Activated CD4-positive, CD25-positive, alpha-beta regulatory T cell treated with anti-CD3 and anti-CD28 coated beads, Interleukin-2, amount 50 U/mL, for 24 hours (primary cell): ENCODE measurements around the gene MBLAC2.

ENCODE experiments used
- ATAC-seq, 2 donors: fragments of 150-1000 bp; cut with Tn5 transposase; one replicate each; pipeline ENCODE4 v1.10.0; 2021; ENCODE audit warnings: mild to moderate bottlenecking in 1 of 2, moderate library complexity in 1 of 2

MBLAC2 gene

GRCh38 chr5:90446961-90447360 lies 27.6 kb downstream of the MBLAC2 start:
- ATAC-seq: no peak

DNA sequence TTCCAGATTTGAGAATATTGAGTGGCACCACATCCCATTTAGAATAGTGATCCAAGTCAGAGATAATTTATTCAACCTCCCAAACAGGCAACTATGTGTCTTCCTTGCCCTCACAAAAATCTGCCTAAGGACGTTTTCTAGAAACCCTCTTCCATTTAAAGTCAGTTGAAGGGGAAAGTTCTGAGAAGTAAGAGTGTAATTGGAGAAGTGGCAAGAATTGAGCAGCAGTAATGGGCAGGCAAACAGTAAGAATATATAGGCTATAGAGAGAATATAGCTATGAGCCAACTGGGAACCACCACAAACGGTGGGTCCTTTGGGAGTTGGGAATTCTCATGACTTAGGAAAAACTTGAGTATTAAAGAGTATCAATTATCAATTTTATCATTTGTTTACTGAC lies 33.9 kb downstream of the MBLAC2 start:
- no peak for ATAC-seq

GRCh38 chr5:90438100-90438499 lies 36.5 kb downstream of the MBLAC2 start:
- ATAC-seq: no peak

DNA sequence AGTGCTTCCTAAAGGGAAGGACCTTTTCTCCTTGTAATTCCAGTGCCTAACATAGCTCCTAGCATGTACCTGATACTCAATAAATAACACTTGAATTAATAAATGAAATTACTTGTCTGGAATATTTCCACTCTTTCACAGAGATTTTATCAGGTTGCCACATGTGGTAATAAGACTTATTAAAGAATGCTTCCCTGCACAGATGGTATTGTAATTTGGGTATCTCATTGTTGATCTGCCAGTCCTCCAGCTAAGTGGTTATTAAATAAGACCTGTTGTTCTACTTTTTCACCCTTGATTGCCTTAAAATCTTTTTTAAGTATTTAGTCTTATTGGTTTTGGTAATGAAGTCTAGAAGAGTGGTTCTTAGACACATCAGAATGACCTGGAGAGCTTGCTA lies 36.9 kb downstream of the MBLAC2 start:
- no peak for ATAC-seq

- ATAC-seq: peak in 1 of 2 donors; percentile 43
Observed at GRCh38 chr5:90434116-90434714, 40.4 kb downstream of the MBLAC2 start.

DNA sequence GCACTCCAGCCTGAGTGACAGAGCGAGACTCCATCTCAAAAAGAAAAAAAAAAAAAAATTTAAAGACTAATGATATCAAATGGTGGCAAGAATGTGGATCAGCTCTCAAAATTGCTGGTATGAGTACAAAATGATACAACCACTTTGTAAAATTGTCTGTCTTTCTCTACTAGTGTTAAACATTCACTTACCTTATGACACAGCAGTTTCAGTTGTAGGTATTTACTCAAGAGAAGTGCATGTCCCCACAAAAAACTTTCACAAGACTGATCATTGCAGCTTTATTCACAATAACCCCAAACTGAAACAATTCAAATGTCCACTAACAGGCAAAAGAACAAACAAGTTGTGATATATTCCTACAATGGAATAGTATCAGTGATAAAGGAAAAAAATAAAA lies 50.3 kb downstream of the MBLAC2 start:
- no peak for ATAC-seq

DNA sequence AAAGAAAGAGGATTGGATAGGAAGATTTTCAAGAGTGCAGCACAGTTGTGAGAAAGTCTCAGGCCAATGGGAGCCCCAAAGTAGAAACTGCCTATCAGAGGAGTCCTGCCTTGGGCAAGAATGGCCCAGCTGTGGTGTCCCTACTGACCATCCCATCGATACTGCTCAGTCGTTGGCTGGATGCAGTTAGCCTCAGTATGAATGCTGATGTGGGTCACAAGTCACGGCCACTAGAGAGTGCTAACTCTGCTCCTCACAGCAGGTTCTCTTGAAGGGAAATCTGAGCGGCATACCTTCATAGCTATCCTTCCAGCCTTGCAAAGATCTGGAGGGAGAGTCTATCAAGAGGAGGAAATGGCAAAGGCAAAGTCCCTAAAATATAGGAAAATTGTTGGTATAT lies 53.4 kb downstream of the MBLAC2 start:
- no peak for ATAC-seq

DNA sequence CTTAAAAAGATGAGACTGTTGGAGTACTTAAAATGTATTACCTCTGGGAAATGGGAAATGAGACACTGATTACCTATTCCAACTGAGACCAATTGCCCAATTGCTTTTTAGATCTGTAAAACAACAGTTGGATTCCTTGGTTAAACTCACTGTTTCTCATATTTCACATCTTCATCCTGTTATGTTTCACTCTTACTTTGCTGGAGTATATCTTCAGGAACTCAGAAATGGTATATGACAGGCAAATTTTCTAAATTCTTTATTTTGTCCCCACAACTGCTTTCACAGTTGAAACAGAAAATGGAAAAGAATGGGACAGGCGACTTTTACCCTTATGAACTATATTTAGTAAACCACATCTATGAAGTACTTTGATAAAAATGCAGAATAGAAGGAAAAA lies 56.4 kb downstream of the MBLAC2 start:
- no peak for ATAC-seq

DNA sequence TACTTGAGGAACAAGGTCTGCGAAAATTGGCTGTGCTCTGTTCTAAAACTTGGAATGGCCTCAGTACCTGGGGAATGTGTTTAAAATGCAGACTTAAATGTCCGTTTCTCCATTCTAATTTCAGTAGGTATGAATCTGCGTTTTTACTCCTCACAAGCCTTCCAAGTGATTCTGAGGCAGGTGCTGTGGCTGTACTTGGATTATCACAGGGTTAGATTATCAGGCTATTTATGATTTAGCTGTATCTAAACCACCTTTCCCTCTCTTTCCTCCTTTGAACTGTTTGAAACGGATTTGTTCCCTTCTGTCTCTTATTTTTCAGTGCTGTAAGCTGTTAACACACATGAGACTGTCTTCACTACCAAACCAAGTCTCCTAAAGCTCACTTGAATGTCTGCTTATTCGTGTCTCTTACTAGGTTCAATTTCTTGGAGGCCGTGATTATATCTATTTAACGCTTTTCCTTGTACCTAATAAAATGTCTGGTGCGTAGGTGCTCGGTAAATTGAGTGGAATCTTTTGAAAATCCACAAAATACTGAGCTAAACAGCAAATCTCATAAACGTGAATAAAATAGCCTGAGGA lies 64.3 kb downstream of the MBLAC2 start:
- no peak for ATAC-seq

GRCh38 chr5:90409318-90410177 lies 65.0 kb downstream of the MBLAC2 start, which contains the start of gene CETN3:
Gene CETN3, minus strand, starts transcription at chr5:90409756. Its CDS starts 95 bp downstream, at chr5:90409661.
- peak; percentile 94 to 95 for ATAC-seq

GRCh38 chr5:90408571-90409317 lies 65.8 kb downstream of the MBLAC2 start:
- ATAC-seq: no peak
